Measurements from ENCODE around the gene IL17B. TPM values are rescaled to one million over a fixed set of nuclear protein-coding genes. Genes with fewer than 3 reads are reported as not detected.
A peak's percentile ranks its signal among the peaks of the same experiment; 100 is the strongest.

IL17B gene
- total and polyA plus RNA-seq, 2 of the 8 experiments (the other 6 are each of a cell fraction or from before 2014, with no cell fraction given) = 0.18 TPM; not detected in 1

MicroRNAs encoded within 50 kb of the gene (microRNA counts, 767-probe panel; counts per million panel counts)
- microRNA hsa-miR-143-3p = 879 counts per million, percentile 95 among the panel's probes with 10 or more counts

Other genes with a start within 250 kb of the IL17B start
- 0.56 and 0.69 TPM in 2 replicates for gene ABLIM3, start 237.8 kb downstream of the IL17B start, total RNA-seq (2021; fragmentation: NEBNext Ultra II Directional; extraction: Animal tissue kit (Norgen Biotek cat#: 25700))
- gene ABLIM3, start 237.8 kb downstream of the IL17B start, polyA plus RNA-seq (2011; rRNA removed) = 0.36 and 0.38 TPM in 2 replicates
- 4.2 and 4.7 TPM in 2 replicates for gene AFAP1L1, start 107.4 kb downstream of the IL17B start, total RNA-seq (2021; fragmentation: NEBNext Ultra II Directional; extraction: Animal tissue kit (Norgen Biotek cat#: 25700))
- 0.79 and 1.5 TPM in 2 replicates for gene AFAP1L1, start 107.4 kb downstream of the IL17B start, polyA plus RNA-seq (2011; rRNA removed)
- 48.9 and 52.2 TPM in 2 replicates for gene GRPEL2, start 33.8 kb downstream of the IL17B start, total RNA-seq (2021; fragmentation: NEBNext Ultra II Directional; extraction: Animal tissue kit (Norgen Biotek cat#: 25700))
- 7.4 and 11.2 TPM in 2 replicates for gene GRPEL2, start 33.8 kb downstream of the IL17B start, polyA plus RNA-seq (2011; rRNA removed)
- gene PCYOX1L, start 21.2 kb downstream of the IL17B start, total RNA-seq (2021; fragmentation: NEBNext Ultra II Directional; extraction: Animal tissue kit (Norgen Biotek cat#: 25700)) = 6.8 and 7.9 TPM in 2 replicates
- gene PCYOX1L, start 21.2 kb downstream of the IL17B start, polyA plus RNA-seq (2011; rRNA removed) = 17.2 and 19.0 TPM in 2 replicates
- 244 and 254 TPM in 2 replicates for gene CSNK1A1, start 172.1 kb upstream of the IL17B start, total RNA-seq (2021; fragmentation: NEBNext Ultra II Directional; extraction: Animal tissue kit (Norgen Biotek cat#: 25700))
- gene CSNK1A1, start 172.1 kb upstream of the IL17B start, polyA plus RNA-seq (2011; rRNA removed) = 61.2 and 78.8 TPM in 2 replicates
- 0.48 and 1.8 TPM in 2 replicates for gene ARHGEF37, start 202.2 kb upstream of the IL17B start, total RNA-seq (2021; fragmentation: NEBNext Ultra II Directional; extraction: Animal tissue kit (Norgen Biotek cat#: 25700))
- 0.16 and 0.21 TPM in 2 replicates for gene ARHGEF37, start 202.2 kb upstream of the IL17B start, polyA plus RNA-seq (2011; rRNA removed)

Measured in H1 (cell line).